PFSK-1 (cell line): ENCODE data around the gene IGFBP5. TPM values are rescaled to one million over a fixed set of nuclear protein-coding genes. Genes with fewer than 3 reads are reported as not detected.

Experiments
- FOXP2 ChIP-seq: optimal IDR thresholded peaks from 2 replicates; pipeline ENCODE3; 2011; ENCODE audit warnings: borderline replicate concordance, control low read depth, inconsistent platforms; ENCODE audit not compliant: insufficient read depth; ENCODE audit errors: extremely low read length, extremely low read depth
- POLR2AphosphoS5 ChIP-seq: IDR thresholded peaks from 2 replicates; pipeline ENCODE4 v1.6.1; 2012; ENCODE audit warnings: low read depth, mild to moderate bottlenecking, control low read depth, low read length, moderate library complexity
- SIN3A ChIP-seq: IDR thresholded peaks from 2 replicates; pipeline ENCODE4 v1.6.1; 2012; ENCODE audit warnings: mild to moderate bottlenecking, low read length, moderate library complexity, borderline replicate concordance; ENCODE audit not compliant: insufficient read depth
- TAF1 ChIP-seq: IDR thresholded peaks from 2 replicates; pipeline ENCODE4 v1.6.1; 2012; ENCODE audit warnings: low read length, control low read depth, borderline replicate concordance; ENCODE audit not compliant: insufficient read depth
- polyA plus RNA-seq: library from polyadenylated mRNA; unstranded; fragments of >200 nt; gene quantifications from one replicate; pipeline ENCODE4 v1.2.1, GENCODE V29; 2012; ENCODE audit warnings: low read depth, missing spikeins; ENCODE audit not compliant: insufficient read length
- TF ChIP-seq, protein P1 (sequence below), 2 experiments: IDR thresholded peaks; 2 replicates each; pipeline versions ENCODE4 v1.6.1 to v1.8.0; 2011 to 2012; ENCODE audit warnings: low read depth in 2 of 2, low read length in 2 of 2, control low read depth in 1 of 2, inconsistent platforms in 1 of 2, mild to moderate bottlenecking in 1 of 2, moderate library complexity in 1 of 2; ENCODE audit not compliant: insufficient read depth in 1 of 2

Gene IGFBP5, protein sequence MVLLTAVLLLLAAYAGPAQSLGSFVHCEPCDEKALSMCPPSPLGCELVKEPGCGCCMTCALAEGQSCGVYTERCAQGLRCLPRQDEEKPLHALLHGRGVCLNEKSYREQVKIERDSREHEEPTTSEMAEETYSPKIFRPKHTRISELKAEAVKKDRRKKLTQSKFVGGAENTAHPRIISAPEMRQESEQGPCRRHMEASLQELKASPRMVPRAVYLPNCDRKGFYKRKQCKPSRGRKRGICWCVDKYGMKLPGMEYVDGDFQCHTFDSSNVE
- polyA plus RNA-seq, result 4.9 TPM

DNA sequence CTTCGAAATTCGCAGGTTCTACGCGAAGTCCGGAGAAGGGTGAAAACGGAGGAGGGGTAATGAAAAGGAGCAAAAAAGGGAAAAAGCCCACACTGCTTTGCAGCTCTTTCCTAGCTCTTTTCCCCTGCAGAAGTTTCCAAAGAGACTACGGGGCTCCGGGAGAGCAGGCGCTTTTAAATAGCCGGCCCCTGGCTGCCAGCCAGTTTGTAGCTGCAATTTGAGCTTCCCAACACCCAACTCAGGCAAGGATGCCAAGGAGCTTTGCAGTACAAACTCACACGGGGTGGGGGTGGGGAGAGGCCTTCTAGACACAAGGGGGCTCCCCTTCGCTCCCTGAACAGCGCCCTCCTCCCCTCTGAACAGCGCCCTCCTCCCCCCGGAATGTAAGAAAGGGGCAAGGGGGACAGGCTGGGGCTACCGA, at the start of gene IGFBP5:
Gene IGFBP5, minus strand, starts transcription at position 149 of the 421 bp plus-strand sequence. CDS start 774 bp downstream, outside the sequence.
- no peak for TF ChIP-seq FOXP2

DNA sequence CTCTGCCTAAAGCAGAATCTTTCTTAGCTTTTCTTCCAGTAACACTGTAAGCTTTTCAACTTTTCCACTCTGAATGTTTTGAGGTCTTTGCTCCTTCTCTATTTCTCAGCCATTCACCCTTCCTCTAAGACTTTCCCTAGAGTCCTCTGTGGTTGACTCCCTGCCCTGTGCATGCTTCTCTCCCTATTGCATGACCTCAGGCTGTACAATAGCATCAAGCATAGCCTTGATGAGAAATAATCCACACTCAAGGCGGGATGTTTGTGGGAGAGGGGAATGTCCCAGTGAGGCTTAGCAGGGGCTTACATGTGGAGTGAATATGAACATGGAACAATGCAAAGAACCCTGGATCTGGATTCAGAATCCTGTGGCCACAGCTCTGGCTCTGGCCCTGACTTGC, 48.4 kb upstream of the IGFBP5 start:
- TF ChIP-seq, protein P1, sequence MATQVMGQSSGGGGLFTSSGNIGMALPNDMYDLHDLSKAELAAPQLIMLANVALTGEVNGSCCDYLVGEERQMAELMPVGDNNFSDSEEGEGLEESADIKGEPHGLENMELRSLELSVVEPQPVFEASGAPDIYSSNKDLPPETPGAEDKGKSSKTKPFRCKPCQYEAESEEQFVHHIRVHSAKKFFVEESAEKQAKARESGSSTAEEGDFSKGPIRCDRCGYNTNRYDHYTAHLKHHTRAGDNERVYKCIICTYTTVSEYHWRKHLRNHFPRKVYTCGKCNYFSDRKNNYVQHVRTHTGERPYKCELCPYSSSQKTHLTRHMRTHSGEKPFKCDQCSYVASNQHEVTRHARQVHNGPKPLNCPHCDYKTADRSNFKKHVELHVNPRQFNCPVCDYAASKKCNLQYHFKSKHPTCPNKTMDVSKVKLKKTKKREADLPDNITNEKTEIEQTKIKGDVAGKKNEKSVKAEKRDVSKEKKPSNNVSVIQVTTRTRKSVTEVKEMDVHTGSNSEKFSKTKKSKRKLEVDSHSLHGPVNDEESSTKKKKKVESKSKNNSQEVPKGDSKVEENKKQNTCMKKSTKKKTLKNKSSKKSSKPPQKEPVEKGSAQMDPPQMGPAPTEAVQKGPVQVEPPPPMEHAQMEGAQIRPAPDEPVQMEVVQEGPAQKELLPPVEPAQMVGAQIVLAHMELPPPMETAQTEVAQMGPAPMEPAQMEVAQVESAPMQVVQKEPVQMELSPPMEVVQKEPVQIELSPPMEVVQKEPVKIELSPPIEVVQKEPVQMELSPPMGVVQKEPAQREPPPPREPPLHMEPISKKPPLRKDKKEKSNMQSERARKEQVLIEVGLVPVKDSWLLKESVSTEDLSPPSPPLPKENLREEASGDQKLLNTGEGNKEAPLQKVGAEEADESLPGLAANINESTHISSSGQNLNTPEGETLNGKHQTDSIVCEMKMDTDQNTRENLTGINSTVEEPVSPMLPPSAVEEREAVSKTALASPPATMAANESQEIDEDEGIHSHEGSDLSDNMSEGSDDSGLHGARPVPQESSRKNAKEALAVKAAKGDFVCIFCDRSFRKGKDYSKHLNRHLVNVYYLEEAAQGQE (IDR thresholded peaks at IDR 0.05; ENCODE audit: insufficient read depth in 1 of 2, low read depth in 2 of 2, low read length in 2 of 2), result no peak
- TF ChIP-seq FOXP2 (no peak), TAF1 (no peak), SIN3A (no peak), POLR2AphosphoS5 (no peak)

DNA sequence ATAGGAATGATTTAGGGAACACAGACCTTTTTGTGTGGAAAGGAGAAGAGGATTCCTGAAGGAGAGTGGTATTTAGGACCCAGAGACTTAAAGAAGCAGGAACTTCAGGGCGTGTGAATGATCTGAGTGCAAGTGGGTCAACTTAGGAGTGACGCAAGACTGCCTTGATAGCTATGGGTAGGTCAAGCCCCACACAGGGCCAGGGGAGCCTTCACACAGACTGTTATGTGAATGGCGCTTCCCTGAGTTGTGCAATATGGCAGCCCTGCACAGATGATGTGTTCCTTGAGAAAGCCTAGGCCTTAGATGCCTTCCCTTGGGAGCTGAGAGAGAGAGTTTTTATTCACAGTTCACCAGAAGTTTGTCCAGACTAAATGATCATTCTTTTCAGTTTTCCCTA, 47.1 kb upstream of the IGFBP5 start:
- TF ChIP-seq, protein P1 (IDR thresholded peaks at IDR 0.05; ENCODE audit: insufficient read depth in 1 of 2, low read depth in 2 of 2, low read length in 2 of 2), result no peak
- TF ChIP-seq TAF1 (no peak), SIN3A (no peak), FOXP2 (no peak), POLR2AphosphoS5 (no peak)

DNA sequence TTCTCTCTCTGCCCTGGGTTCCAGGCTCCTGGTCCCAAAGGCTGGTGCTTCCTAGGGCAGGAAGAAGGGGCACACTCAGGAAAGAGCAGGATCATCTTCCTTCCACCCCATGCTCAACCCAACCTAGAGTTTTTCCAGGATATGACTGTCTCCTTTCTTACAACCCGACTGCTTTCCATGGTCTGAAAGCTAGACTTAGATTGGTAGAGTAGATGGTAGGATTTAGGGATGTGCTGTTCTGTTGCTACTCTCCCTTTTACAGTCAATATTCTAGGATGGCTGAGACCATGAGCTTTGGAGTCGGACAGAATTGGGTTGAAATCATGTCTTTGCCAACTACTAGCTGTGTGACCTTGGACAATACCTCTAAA, 45.9 kb upstream of the IGFBP5 start:
- TF ChIP-seq, protein P1 (IDR thresholded peaks at IDR 0.05; ENCODE audit: insufficient read depth in 1 of 2, low read depth in 2 of 2, low read length in 2 of 2), result no peak
- TF ChIP-seq FOXP2 (no peak), POLR2AphosphoS5 (no peak), SIN3A (no peak), TAF1 (no peak)

DNA sequence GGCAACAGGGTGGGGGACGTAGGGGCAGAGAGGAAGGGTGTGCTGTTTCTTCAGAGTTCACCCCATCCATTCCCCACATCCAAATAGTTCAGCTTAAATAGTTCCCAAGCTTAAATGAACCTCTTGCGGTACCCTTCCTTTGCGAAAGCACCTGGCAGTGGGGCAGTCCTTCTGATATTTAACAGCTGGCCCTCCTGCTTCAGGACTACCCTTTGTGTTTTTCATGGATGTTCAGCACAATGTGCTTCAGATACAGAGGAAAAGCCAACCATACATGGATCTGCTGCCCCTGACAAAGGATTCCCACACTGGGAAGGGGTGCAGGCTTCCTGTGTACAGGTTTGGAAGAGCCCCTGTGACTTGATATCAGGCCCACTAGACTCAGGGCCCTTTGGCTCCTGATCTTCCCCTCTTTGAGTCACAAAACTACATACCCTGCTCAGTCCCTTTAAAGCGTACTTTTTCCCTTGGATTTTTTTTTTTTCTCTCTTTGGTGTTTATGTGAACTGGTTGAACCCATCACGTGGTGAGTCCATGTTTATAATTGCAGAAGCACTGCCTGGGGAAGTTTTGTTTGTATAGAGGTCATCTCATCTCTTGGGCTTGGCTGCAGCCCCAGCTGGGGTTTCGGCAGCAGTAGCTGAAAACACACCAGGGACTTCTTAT, 45.3 kb upstream of the IGFBP5 start:
- TF ChIP-seq POLR2AphosphoS5, result no peak
- TF ChIP-seq, protein P1 (IDR thresholded peaks at IDR 0.05; ENCODE audit: insufficient read depth in 1 of 2, low read depth in 2 of 2, low read length in 2 of 2), result no peak
- TF ChIP-seq TAF1, result no peak
- TF ChIP-seq FOXP2, result no peak
- TF ChIP-seq SIN3A, result no peak
